D721Med (cell line): ENCODE measurements around the gene TOR4A.

ENCODE experiments used
- DNase-seq: peaks from one replicate; pipeline ENCODE4 v3.0.0; 2011; ENCODE audit warnings: low spot score; ENCODE audit not compliant: insufficient read length
- FAIRE-seq: peaks from 2 replicates; lab custom pipeline; 2011; peaks lifted over from hg19 to GRCh38; lab: Jason Lieb, UNC
- TF ChIP-seq, protein P1 (sequence below): IDR thresholded peaks from 2 replicates; pipeline ENCODE4 v1.5.1; 2012; ENCODE audit warnings: mild to moderate bottlenecking, control low read depth; ENCODE audit not compliant: insufficient read depth; ENCODE audit errors: missing control alignments

The TOR4A gene

DNA sequence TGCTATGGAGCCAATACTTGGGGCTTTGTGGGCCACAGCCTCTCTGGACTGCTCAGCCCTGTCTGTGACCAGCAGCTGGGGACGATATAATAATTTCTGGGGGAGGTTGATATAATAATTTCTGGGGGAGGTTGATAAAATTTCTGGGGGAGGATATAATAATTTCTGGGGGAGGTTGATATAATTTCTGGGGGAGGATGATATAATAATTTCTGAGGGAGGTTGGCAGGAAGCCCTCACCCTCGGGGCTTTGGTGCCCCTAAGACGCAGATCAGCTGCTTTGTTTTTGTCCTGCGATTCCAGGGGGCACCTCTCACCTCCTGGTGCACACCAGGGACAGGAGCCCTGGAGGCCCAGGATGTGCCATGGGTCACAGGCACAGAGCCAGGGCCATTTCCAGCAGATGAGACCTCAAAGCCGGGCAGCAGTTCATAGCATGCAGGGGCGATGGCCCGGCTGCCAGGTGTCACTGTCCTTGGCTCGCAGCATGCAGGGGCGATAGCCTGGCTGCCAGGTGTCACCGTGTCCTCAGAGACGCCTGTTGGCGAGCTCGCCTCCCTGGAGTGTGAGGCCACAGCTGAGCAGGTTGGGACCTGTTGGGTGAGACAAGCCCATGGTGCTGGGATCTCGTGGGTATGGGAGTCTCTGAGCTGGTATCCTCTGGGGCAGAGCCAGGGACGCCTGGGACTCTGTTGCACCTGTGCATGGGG is 3.8 kb upstream of the TOR4A start:
- TF ChIP-seq, protein P1, sequence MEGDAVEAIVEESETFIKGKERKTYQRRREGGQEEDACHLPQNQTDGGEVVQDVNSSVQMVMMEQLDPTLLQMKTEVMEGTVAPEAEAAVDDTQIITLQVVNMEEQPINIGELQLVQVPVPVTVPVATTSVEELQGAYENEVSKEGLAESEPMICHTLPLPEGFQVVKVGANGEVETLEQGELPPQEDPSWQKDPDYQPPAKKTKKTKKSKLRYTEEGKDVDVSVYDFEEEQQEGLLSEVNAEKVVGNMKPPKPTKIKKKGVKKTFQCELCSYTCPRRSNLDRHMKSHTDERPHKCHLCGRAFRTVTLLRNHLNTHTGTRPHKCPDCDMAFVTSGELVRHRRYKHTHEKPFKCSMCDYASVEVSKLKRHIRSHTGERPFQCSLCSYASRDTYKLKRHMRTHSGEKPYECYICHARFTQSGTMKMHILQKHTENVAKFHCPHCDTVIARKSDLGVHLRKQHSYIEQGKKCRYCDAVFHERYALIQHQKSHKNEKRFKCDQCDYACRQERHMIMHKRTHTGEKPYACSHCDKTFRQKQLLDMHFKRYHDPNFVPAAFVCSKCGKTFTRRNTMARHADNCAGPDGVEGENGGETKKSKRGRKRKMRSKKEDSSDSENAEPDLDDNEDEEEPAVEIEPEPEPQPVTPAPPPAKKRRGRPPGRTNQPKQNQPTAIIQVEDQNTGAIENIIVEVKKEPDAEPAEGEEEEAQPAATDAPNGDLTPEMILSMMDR = no peak
- FAIRE-seq = no peak

DNA sequence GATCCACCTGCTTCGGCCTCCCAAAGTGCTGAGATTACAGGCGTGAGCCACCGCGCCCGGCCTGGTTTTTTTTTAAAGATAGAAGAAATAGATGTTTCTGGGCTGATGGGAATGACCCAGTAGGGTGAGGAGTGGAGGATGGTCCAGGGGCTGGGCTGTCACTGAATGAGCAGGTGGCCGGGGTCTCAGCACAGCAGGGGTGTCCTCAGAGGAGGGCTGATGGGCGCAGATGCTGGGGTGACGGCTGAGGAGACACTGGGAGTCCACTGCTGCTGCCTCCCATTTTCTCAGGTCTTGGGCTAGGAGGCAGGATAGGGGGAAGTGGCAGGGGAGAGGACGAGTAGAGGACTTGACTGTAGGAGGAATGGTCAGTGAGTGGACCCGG is 2.3 kb upstream of the TOR4A start:
- TF ChIP-seq, protein P1 = no peak
- no peak for DNase-seq
- no peak for FAIRE-seq

More for the DNA sequence above, 3.8 kb upstream of the TOR4A start:
- no peak for DNase-seq

DNA sequence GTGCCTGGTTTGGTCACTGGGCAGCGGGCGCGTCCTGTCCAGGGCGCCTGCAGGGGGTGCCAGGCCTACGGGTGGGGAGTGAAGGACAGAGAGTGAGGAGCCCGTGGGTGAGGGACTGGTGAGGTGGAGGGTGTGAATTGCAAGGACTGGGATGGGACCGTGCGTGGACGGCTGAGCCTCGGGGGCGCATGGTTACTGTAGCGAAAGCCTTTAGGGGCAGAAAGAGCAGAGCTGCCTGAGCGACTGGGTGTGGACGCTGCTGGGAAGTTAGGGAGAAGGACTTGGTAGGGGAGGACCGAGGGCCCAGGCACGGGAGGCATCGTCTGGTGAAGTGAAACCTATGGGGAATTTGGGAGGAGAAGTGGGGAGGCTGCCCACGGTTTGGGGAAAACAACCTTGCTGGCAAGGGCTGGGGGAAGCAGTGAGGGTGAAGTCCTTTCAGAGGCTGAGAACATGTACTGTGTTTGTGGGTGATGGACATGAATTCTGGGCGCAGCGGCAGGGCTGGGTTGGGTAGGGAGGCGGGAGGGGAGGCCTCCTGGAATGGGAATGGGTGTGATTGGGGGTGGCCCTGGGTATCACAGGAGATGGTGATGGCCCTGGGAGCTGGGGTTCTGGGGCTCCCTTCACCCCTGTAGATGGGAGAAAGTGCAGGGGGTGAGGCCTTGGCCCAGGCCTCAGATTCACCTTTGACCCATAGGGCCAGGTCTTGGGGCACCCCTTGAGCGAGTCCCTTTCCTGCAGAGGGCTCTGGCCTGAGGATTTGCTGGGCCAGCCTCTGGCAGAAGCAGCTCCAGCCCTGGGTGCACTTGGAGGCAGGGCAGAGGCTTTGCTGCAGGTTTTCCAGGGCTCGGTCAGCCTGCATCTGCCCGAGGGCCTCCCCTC is 1.7 kb upstream of the TOR4A start:
- no peak for FAIRE-seq
- TF ChIP-seq, protein P1 = no peak
- DNase-seq = no peak

DNA sequence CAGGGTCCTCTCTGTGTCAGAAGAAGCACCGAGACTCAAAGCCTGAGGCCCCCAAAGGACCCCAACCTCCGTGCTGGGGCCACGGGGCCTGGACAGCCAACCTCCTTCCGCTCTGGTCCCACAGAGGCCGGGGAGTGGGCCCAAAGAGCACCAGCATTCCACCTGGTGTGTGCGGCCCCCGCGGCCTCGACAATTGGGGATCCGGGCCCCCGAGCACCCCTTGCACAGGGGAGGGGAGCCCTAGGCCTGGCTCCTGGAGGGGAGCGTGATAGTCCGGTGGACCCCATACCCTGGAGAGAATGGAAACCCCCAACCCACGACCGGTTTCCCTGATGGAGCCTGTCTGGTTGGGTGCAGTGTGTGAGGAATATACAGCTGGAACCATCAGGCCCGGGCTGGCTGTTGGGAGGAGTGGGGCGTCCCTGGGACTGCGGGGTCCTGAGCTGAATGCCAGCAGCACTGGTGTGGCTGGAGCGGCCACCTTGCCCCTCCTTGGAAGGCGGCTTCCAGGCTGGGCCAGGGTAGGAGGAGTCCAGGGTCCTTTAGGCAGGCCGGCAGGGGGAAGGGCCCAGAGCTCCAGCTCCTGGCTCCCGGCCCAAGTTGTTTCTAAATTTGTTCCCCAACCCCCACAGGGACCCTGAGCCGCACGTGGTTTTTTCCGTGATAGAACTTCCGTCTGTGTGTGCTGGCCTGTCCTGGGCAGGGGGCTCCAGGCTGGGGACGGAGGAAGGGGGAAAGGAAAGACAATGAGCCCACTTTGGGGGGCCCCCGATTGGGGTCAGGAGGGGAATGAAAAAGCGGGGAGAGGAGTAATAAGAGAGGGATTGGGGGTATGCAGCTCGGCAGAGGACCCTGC is 825 bp upstream of the TOR4A start:
- FAIRE-seq (no peak), DNase-seq (no peak)
- TF ChIP-seq, protein P1 = no peak

DNA sequence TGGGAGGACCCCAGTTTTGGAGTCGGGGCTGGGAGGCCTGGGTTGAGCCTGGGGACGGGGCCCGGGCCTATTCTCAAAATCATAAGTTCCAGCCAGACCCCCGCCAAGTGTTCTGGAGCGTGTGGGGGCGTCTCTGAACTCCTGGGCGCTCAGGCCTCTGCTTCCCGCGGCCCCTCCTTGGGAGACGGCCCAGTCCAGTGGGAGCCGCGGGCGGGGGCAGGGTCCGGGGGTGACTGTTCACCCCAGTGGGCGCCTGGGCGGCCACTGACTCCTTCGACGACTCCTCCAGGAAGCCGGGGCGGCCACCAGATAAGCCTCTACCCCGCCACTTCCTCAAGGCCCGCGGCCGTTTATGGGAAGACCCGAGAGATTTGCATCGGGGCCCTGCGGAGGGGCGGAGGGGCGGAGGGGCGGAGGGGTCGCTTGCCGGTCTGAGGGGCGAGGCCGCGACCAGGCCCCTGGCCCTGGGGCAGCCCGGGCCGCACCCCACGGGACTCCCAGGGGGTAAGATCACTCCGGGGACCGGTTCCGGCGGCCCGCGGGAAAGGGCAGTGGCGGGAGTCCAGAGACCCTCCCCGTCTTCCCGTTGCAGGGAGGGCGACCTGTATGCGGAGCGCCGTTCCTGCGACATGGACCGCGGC is 655 bp downstream of the TOR4A start:
- DNase-seq (no peak), FAIRE-seq (no peak)
- TF ChIP-seq, protein P1 = no peak
